Myometrial cell (primary cell): ENCODE data around the gene GABRE. TPM values are rescaled to one million over a fixed set of nuclear protein-coding genes. Genes with fewer than 3 reads are reported as not detected.

Experiments
- total RNA-seq: library from RNA; depleted of rRNA; stranded (reverse); fragments of >200 nt; gene quantifications from 2 replicates; pipeline ENCODE4 v1.2.3, GENCODE V29; 2015

Gene GABRE
- total RNA-seq, result 1.9 and 4.3 TPM in 2 replicates

GRCh38 chrX:151974336-151975227 lies at the start of gene GABRE:
Gene GABRE, minus strand, starts transcription at chrX:151974676. Its CDS starts 51 bp downstream, at chrX:151974625.

GRCh38 chrX:151912780-151913179 lies 61.7 kb downstream of the GABRE start, which contains the start of gene MAGEA4:
Gene MAGEA4, plus strand, starts transcription at chrX:151912889. Its CDS starts 10,776 bp downstream, at chrX:151923665.

Other genes with a start within 250 kb of the GABRE start
- gene CNGA2, start 239.9 kb downstream of the GABRE start, total RNA-seq, result not detected in 2 replicates
- gene MAGEA4, start 61.8 kb downstream of the GABRE start, total RNA-seq, result not detected in 2 replicates
- gene MAGEA10, start 163.9 kb upstream of the GABRE start, total RNA-seq, result not detected in 2 replicates